HUES48 (cell line): ENCODE measurements around the gene ST8SIA1.

Source experiments
- H3K27ac ChIP-seq: one replicate; pipeline ENCODE4 v1.7.0; 2013; ENCODE audit warnings: low read depth, low read length, inconsistent platforms
- H3K27me3 ChIP-seq: 2 replicates; pipeline ENCODE4 v1.6.1; 2013; ENCODE audit warnings: mild to moderate bottlenecking, low read length; ENCODE audit not compliant: control insufficient read depth, insufficient read depth
- H3K36me3 ChIP-seq: 2 replicates; pipeline ENCODE4 v1.6.1; 2013; ENCODE audit warnings: low read length; ENCODE audit not compliant: control insufficient read depth, insufficient read depth
- H3K4me1 ChIP-seq: 2 replicates; pipeline ENCODE4 v1.6.1; 2013; ENCODE audit warnings: mild to moderate bottlenecking, low read length; ENCODE audit not compliant: control insufficient read depth, insufficient read depth
- H3K4me3 ChIP-seq: 2 replicates; pipeline ENCODE4 v1.5.1; 2013; ENCODE audit warnings: mild to moderate bottlenecking, low read depth, low read length
- H3K9ac ChIP-seq: 2 replicates; pipeline ENCODE4 v1.6.1; 2013; ENCODE audit warnings: mild to moderate bottlenecking, low read depth, low read length, moderate library complexity
- H3K9me3 ChIP-seq: 2 replicates; pipeline ENCODE4 v1.6.1; 2013; ENCODE audit warnings: low read length; ENCODE audit not compliant: control insufficient read depth, insufficient read depth

The ST8SIA1 gene

DNA sequence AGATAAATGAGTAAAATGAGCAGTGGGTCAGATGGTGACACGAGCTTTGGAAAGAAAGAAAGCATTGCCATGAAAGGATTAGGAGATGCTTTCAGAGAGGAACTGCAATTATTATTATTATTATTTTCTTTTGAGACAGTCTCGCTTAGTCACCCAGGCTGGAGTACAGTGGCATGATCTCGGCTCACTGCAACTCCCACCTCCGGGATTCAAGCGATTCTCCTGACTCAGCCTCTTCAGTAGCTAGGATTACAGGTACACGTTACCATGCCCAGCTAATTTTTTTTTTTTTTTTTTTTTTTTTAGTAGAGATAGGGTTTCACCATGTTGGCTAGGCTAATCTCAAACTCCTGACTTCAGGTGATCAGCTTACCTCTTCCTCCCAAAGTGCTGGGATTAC lies 77.4 kb downstream of the ST8SIA1 start:
- Histone ChIP-seq H3K4me3 (no peak overlapping the region), H3K4me1 (peaks cover 15% of the 10 kb centered on the region), H3K36me3 (no peaks in the 10 kb centered on the region), H3K27me3 (no peaks in the 10 kb centered on the region), H3K9ac (no peak overlapping the region), H3K27ac (no peak overlapping the region), H3K9me3 (no peaks in the 10 kb centered on the region)

DNA sequence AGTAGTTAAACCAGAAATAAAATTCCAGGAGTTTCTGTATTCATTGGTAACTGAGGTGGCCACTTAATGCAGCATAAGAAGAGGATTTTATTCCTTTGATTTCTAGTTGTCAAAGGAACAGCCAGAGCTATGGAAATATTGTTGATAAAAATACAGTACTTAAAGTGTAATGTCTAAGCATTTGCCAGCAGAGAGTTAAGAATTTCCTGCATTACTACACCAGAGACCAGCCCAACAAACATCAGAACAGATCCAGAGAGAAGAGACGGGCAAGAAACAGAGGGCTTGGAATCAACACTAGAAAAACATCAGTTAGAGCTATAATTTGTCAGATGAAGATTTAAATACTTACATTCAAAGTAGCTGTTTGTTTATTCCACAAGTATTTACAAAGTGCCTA lies 77.9 kb downstream of the ST8SIA1 start:
- H3K9me3 ChIP-seq: no peaks in the 10 kb centered on the region
- H3K4me1 ChIP-seq: peaks cover 13% of the 10 kb centered on the region; the same call in 1 of the 2 replicates
- H3K36me3 ChIP-seq: no peaks in the 10 kb centered on the region
- H3K9ac ChIP-seq: no peak overlapping the region
- no peak overlapping the region for H3K27ac ChIP-seq
- no peaks in the 10 kb centered on the region for H3K27me3 ChIP-seq
- no peak overlapping the region for H3K4me3 ChIP-seq

DNA sequence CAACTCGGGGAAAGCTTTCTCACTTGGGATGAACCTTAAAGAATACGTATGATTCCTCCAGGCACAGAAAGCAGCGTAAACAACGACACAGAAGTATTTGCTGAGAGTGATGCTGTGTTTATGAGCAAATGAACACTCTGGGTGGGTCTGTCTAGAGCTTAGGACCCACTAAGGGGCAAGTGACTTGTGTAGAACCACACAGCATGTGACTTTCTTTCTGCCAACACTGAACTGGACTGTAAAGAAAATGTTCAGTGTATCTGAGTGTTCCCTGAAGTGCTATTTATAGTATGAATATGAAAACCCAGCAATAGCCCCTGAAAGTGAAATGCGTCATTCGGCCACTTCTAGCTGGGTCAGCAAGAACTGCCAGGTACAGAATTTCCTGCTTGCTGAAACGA lies 78.5 kb downstream of the ST8SIA1 start:
- no peak overlapping the region for H3K27ac ChIP-seq
- no peak overlapping the region for H3K9ac ChIP-seq
- no peaks in the 10 kb centered on the region for H3K27me3 ChIP-seq
- H3K36me3 ChIP-seq: no peaks in the 10 kb centered on the region
- no peaks in the 10 kb centered on the region for H3K9me3 ChIP-seq
- H3K4me1 ChIP-seq: peaks cover 13% of the 10 kb centered on the region; the same call in 1 of the 2 replicates
- no peak overlapping the region for H3K4me3 ChIP-seq

DNA sequence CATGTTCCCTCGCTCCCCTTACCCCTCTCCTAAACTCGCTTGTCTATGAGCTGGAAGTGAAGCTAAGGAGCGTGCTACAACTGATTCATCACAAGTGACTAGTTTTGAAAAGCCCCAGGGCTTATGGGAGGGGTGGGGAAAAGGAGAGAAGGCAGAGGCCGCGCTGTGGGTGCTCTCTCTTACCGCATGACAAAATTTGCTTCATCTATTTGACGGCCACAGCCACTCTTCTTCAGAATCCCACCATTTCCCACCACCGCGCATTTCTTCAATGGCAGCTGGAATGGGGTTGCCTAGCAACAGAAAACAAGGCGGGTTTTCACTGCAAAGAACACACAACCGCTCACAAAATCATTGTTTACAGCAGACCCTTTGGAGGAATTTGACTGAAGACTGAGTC lies 79.4 kb downstream of the ST8SIA1 start:
- Histone ChIP-seq H3K36me3 (no peaks in the 10 kb centered on the region), H3K9ac (no peak overlapping the region), H3K9me3 (no peaks in the 10 kb centered on the region), H3K4me1 (peaks cover 13% of the 10 kb centered on the region; the same call in 1 of the 2 replicates), H3K27ac (no peak overlapping the region), H3K27me3 (no peaks in the 10 kb centered on the region), H3K4me3 (no peak overlapping the region)

DNA sequence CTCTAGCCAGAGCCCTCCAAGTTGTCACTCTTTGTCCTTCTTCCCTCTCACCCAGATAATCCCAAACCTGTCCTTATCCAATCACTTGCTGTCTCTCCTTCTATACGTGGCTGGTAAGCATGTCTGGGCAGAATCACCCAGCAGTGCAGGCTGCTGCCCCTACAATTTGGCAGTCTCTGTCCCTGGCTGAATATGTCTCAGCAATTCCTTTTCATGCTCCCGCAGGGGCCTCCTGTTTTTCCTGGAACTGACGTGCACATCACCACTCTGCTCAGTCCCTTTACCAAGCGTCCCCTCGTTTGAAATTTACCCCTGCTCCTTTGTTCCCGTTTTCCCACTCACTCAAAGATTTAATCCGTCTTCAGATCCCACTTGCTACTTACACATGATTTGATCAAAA lies 80.0 kb downstream of the ST8SIA1 start:
- H3K4me1 ChIP-seq: peaks cover 13% of the 10 kb centered on the region; the same call in 1 of the 2 replicates
- H3K9me3 ChIP-seq: no peaks in the 10 kb centered on the region
- H3K27me3 ChIP-seq: no peaks in the 10 kb centered on the region
- H3K4me3 ChIP-seq: no peak overlapping the region
- no peaks in the 10 kb centered on the region for H3K36me3 ChIP-seq
- no peak overlapping the region for H3K27ac ChIP-seq
- H3K9ac ChIP-seq: no peak overlapping the region

DNA sequence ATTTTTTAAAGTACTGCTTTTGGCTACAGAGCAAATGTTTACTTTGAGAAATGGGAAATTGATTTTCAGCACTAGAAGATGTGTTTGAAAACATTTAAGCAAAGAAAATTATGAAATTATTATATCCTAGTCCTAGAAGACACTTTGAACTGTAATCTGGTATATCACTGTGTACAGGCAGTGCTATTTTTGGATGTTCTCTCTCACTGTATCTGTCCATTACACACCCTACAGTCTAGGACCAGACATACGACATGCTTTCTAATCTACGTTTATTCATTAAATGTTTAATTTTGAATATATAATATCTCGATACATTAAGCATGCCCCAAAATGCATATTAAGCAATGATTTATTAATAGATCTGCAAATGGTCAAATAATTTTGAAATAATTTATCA lies 82.5 kb downstream of the ST8SIA1 start:
- peaks cover 13% of the 10 kb centered on the region; the same call in 1 of the 2 replicates for H3K4me1 ChIP-seq
- H3K9me3 ChIP-seq: no peaks in the 10 kb centered on the region
- no peak overlapping the region for H3K4me3 ChIP-seq
- H3K27me3 ChIP-seq: no peaks in the 10 kb centered on the region
- H3K9ac ChIP-seq: no peak overlapping the region
- H3K27ac ChIP-seq: no peak overlapping the region
- H3K36me3 ChIP-seq: no peaks in the 10 kb centered on the region

DNA sequence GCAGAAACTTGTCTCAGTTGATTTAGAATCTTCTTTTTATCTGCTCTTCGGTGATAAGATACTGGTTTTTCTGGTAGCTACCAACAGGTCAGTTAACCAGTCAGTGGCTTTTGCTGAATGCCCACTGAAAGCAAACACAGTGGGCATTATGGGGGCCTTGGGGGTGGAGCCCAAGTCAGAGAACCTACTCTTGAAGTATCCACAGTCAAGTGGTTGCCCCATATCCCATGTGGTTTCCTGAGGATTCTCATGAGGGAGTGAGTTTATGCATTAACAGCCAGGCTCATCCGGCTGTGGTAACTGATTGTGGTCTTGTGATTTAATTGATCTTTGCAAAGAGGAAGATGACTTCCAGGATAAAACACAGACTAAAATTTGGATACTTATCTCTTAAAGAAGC lies 83.7 kb downstream of the ST8SIA1 start:
- no peaks in the 10 kb centered on the region for H3K9me3 ChIP-seq
- H3K27me3 ChIP-seq: no peaks in the 10 kb centered on the region
- H3K27ac ChIP-seq: no peak overlapping the region
- no peak overlapping the region for H3K9ac ChIP-seq
- no peaks in the 10 kb centered on the region for H3K36me3 ChIP-seq
- H3K4me3 ChIP-seq: no peak overlapping the region
- peaks cover 8% of the 10 kb centered on the region; the same call in 1 of the 2 replicates for H3K4me1 ChIP-seq

DNA sequence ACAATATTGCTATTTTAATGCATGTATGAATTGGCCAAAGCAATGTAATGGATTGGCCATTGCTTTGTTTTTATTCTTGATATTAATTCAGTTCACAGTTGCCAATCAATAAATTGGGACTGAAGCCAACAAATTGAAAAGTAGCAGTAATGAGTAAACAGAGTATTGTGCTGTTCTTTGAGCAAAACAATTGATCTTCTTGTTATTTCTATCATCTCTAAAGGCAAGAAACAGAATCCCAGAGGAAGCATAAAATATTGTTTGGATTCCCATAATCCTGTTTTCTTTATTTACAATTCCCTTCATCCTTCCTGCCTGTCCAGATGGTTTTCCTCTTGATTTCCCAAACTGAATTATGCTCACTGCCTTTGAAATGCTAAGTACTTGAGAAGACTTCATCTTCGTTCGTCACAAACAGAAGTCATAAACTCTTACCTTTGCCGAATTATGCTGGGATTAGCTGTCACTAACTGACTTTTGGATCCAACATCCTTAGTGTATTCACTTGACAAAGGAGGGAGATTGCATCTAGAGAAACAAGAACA lies 85.9 kb downstream of the ST8SIA1 start:
- H3K27ac ChIP-seq: no peak overlapping the region
- H3K36me3 ChIP-seq: no peaks in the 10 kb centered on the region
- no peaks in the 10 kb centered on the region for H3K27me3 ChIP-seq

DNA sequence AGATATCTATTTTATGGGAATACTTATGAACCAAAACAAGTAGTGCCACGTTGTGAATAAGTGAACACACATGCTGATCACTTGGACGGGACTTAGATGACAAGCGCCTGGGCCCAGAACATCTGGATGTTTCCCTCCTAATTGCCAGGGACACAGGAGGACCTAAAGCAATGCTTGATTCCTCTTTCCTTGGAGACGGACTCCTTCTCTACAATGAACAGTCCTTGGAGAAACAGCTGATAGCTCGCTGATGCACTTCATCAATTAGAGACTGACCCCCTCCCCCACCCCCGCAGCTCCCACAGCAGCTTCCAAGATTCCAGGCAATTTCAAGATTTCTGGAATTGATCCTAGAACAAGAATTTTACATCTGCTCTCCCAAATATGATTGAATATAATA lies 86.4 kb downstream of the ST8SIA1 start:
- H3K27ac ChIP-seq: no peak overlapping the region
- H3K36me3 ChIP-seq: no peaks in the 10 kb centered on the region
- H3K9ac ChIP-seq: no peak overlapping the region
- no peak overlapping the region for H3K4me3 ChIP-seq
- no peaks in the 10 kb centered on the region for H3K4me1 ChIP-seq
- H3K27me3 ChIP-seq: no peaks in the 10 kb centered on the region
- H3K9me3 ChIP-seq: no peaks in the 10 kb centered on the region

More for the DNA sequence above, 85.9 kb downstream of the ST8SIA1 start:
- Histone ChIP-seq H3K9me3 (no peaks in the 10 kb centered on the region), H3K4me1 (no peaks in the 10 kb centered on the region), H3K4me3 (no peak overlapping the region), H3K9ac (no peak overlapping the region)

DNA sequence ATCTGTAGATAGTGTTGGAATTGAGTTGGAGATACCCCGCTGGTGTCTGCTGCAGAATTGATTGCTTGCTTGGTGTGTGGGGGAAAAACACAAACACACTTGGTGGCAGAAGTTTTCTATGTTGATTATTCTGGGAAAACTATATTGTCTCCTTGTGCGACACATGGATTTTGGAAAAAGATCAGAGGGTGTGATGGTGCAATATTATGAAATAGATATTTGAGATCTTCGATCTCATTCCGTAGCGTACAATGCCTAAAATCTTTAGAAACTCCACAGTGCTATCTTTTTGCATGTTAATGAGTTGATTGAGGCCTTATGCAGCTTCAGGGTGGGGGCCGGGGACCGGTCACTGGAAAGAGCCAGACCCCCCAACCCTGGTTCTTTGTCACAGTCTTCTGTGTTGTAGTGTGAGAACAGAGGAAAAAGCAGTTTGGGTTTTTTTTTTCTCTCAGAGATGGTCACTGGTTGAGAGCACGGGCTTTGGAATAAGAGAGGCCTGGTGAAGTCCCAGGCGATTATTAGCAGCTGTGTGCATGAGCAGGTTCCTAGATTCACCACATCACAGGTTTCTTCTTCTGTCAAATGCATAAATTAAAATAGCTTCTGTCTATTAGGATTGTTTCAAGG lies 88.2 kb downstream of the ST8SIA1 start:
- Histone ChIP-seq H3K36me3 (no peaks in the 10 kb centered on the region), H3K4me3 (no peak overlapping the region), H3K27ac (no peak overlapping the region), H3K4me1 (no peaks in the 10 kb centered on the region), H3K9ac (no peak overlapping the region), H3K27me3 (no peaks in the 10 kb centered on the region), H3K9me3 (no peaks in the 10 kb centered on the region)

DNA sequence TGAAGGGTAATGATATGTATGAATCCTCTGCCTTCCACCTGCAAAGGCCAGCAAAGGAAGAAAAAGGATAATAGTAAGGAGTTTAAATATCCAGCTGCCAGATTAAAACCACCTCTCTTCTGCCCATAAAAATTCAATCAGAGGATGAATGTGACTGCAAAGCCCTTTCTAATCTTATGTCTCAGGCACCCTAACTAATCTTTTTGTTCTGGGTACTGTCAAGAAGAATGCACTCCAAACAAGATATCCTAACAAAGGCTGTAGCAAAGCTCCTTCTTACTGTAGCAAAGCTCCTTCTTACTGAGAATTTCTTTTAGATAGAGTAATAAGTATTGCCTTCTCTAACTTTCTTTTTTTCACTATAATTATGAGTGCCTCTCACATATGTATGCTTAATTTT lies 91.8 kb downstream of the ST8SIA1 start:
- Histone ChIP-seq H3K27ac (no peak overlapping the region), H3K27me3 (no peaks in the 10 kb centered on the region), H3K9me3 (no peaks in the 10 kb centered on the region), H3K36me3 (no peaks in the 10 kb centered on the region), H3K4me1 (no peaks in the 10 kb centered on the region), H3K4me3 (no peak overlapping the region), H3K9ac (no peak overlapping the region)
